ENCODE measurements around the gene PDLIM5.
"Not testable (repeated sequence)": the region's sequence is repeated elsewhere in the genome, so short reads cannot be mapped to it uniquely, and the experiment has no call there.

Gene PDLIM5

GRCh38 chr4:94468093-94468769 is 16.5 kb downstream of the PDLIM5 start:
- Histone ChIP-seq H3F3A (ENCODE audit: low read depth) (no peaks in the 10 kb centered on the region), H3K36me3 (ENCODE audit: insufficient read depth, low read length) (no peaks in the 10 kb centered on the region), H4K20me1 (ENCODE audit: insufficient read depth, low read length, poor library complexity, severe bottlenecking) (no peaks in the 10 kb centered on the region), H3K9ac (ENCODE audit: low read depth, low read length, poor library complexity, severe bottlenecking) (no peak overlapping the region), H3K79me2 (ENCODE audit: insufficient read depth, low read length) (peaks cover 79% of the 10 kb centered on the region), H2AFZ (ENCODE audit: low read length) (no peak overlapping the region), H3K9me2 (replicated peaks; ENCODE audit: low read depth, low read length) (no peaks in the 10 kb centered on the region), H3K9me3 (ENCODE audit: insufficient read depth, low read depth, low read length) (peaks cover 7% of the 10 kb centered on the region), H3K27me3 (ENCODE audit: insufficient read depth, low read length, poor library complexity, severe bottlenecking) (no peaks in the 10 kb centered on the region), H3K4me3 (ENCODE audit: low read length, poor library complexity, severe bottlenecking) (no peak overlapping the region), H3K4me2 (ENCODE audit: low read depth, low read length, poor library complexity, severe bottlenecking) (no peak overlapping the region), H3K4me1 (ENCODE audit: insufficient read depth, low read length, poor library complexity, severe bottlenecking) (no peaks in the 10 kb centered on the region)
- TF ChIP-seq CTCF (conservative IDR thresholded peaks at IDR 0.05; ENCODE audit: low read length), result no peak
- no peak for TF ChIP-seq EZH2phosphoT487 (IDR thresholded peaks at IDR 0.05; ENCODE audit: borderline replicate concordance)

GRCh38 chr4:94469221-94469784 is 17.6 kb downstream of the PDLIM5 start:
- Histone ChIP-seq H4K20me1 (ENCODE audit: insufficient read depth, low read length, poor library complexity, severe bottlenecking) (no peaks in the 10 kb centered on the region), H3K4me1 (ENCODE audit: insufficient read depth, low read length, poor library complexity, severe bottlenecking) (no peaks in the 10 kb centered on the region), H3K79me2 (ENCODE audit: insufficient read depth, low read length) (peaks cover 70% of the 10 kb centered on the region), H3K4me2 (ENCODE audit: low read depth, low read length, poor library complexity, severe bottlenecking) (no peak overlapping the region), H3K9me2 (replicated peaks; ENCODE audit: low read depth, low read length) (no peaks in the 10 kb centered on the region), H3K27me3 (ENCODE audit: insufficient read depth, low read length, poor library complexity, severe bottlenecking) (no peaks in the 10 kb centered on the region), H3K4me3 (ENCODE audit: low read length, poor library complexity, severe bottlenecking) (no peak overlapping the region), H3F3A (ENCODE audit: low read depth) (no peaks in the 10 kb centered on the region), H3K36me3 (ENCODE audit: insufficient read depth, low read length) (no peaks in the 10 kb centered on the region), H3K9me3 (ENCODE audit: insufficient read depth, low read depth, low read length) (peaks cover 7% of the 10 kb centered on the region), H2AFZ (ENCODE audit: low read length) (no peak overlapping the region), H3K9ac (ENCODE audit: low read depth, low read length, poor library complexity, severe bottlenecking) (no peak overlapping the region)
- no peak for TF ChIP-seq EZH2phosphoT487 (IDR thresholded peaks at IDR 0.05; ENCODE audit: borderline replicate concordance)
- TF ChIP-seq CTCF (conservative IDR thresholded peaks at IDR 0.05; ENCODE audit: low read length), result no peak

GRCh38 chr4:94470132-94470531 is 18.4 kb downstream of the PDLIM5 start:
- Histone ChIP-seq H3K36me3 (ENCODE audit: insufficient read depth, low read length) (no peaks in the 10 kb centered on the region), H3K4me2 (ENCODE audit: low read depth, low read length, poor library complexity, severe bottlenecking) (no peak overlapping the region), H3K4me3 (ENCODE audit: low read length, poor library complexity, severe bottlenecking) (no peak overlapping the region), H3K9me3 (ENCODE audit: insufficient read depth, low read depth, low read length) (peaks cover 7% of the 10 kb centered on the region), H3K4me1 (ENCODE audit: insufficient read depth, low read length, poor library complexity, severe bottlenecking) (no peaks in the 10 kb centered on the region), H3K9me2 (replicated peaks; ENCODE audit: low read depth, low read length) (no peaks in the 10 kb centered on the region), H3K9ac (ENCODE audit: low read depth, low read length, poor library complexity, severe bottlenecking) (no peak overlapping the region), H3K79me2 (ENCODE audit: insufficient read depth, low read length) (peaks cover 62% of the 10 kb centered on the region), H4K20me1 (ENCODE audit: insufficient read depth, low read length, poor library complexity, severe bottlenecking) (no peaks in the 10 kb centered on the region), H2AFZ (ENCODE audit: low read length) (no peak overlapping the region), H3F3A (ENCODE audit: low read depth) (no peaks in the 10 kb centered on the region), H3K27me3 (ENCODE audit: insufficient read depth, low read length, poor library complexity, severe bottlenecking) (no peaks in the 10 kb centered on the region)
- TF ChIP-seq EZH2phosphoT487 (IDR thresholded peaks at IDR 0.05; ENCODE audit: borderline replicate concordance) (no peak), CTCF (conservative IDR thresholded peaks at IDR 0.05; ENCODE audit: low read length) (no peak)

GRCh38 chr4:94470782-94471181 is 19.0 kb downstream of the PDLIM5 start:
- H2AFZ ChIP-seq (ENCODE audit: low read length); H3F3A ChIP-seq (ENCODE audit: low read depth); H3K27me3 ChIP-seq (ENCODE audit: insufficient read depth, low read length, poor library complexity, severe bottlenecking); H3K9ac ChIP-seq (ENCODE audit: low read depth, low read length, poor library complexity, severe bottlenecking); H3K9me3 ChIP-seq (ENCODE audit: insufficient read depth, low read depth, low read length); H3K4me1 ChIP-seq (ENCODE audit: insufficient read depth, low read length, poor library complexity, severe bottlenecking); H3K4me3 ChIP-seq (ENCODE audit: low read length, poor library complexity, severe bottlenecking); H3K36me3 ChIP-seq (ENCODE audit: insufficient read depth, low read length); H4K20me1 ChIP-seq (ENCODE audit: insufficient read depth, low read length, poor library complexity, severe bottlenecking); H3K4me2 ChIP-seq (ENCODE audit: low read depth, low read length, poor library complexity, severe bottlenecking); H3K9me2 ChIP-seq (replicated peaks; ENCODE audit: low read depth, low read length): not testable (repeated sequence)
- peaks cover 58% of the 10 kb centered on the region for H3K79me2 ChIP-seq (ENCODE audit: insufficient read depth, low read length)
